Measurements from ENCODE around the gene MAFF.

DNA sequence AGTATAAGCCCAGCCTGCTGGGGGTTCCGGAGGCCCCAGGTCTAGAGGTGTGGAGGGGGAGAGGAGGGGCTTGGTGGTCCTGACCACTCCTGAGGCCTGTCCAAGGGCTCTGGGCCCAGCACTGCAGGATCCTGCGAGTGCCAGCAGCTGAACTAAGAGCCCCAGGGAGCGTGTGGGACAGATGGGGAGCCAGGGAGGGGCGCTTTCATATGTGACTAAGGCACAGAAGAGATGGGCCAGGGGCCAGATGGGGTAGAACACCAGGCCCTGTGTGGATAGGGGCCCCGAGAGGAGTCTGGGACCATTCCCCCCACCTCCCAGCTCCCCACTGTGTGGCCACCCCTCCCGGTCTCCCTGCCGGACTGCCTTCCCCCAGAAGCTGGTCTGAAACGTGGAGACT is 18.4 kb downstream of the MAFF start:
- TF ChIP-seq, protein P1, sequence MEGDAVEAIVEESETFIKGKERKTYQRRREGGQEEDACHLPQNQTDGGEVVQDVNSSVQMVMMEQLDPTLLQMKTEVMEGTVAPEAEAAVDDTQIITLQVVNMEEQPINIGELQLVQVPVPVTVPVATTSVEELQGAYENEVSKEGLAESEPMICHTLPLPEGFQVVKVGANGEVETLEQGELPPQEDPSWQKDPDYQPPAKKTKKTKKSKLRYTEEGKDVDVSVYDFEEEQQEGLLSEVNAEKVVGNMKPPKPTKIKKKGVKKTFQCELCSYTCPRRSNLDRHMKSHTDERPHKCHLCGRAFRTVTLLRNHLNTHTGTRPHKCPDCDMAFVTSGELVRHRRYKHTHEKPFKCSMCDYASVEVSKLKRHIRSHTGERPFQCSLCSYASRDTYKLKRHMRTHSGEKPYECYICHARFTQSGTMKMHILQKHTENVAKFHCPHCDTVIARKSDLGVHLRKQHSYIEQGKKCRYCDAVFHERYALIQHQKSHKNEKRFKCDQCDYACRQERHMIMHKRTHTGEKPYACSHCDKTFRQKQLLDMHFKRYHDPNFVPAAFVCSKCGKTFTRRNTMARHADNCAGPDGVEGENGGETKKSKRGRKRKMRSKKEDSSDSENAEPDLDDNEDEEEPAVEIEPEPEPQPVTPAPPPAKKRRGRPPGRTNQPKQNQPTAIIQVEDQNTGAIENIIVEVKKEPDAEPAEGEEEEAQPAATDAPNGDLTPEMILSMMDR (IDR thresholded peaks at IDR 0.05), result no peak
- no peak for TF ChIP-seq POLR2A (IDR thresholded peaks at IDR 0.05)
